Fibroblast of skin of back (primary cell): Measurements from ENCODE around the gene GRAP.
A peak's percentile ranks its signal among the peaks of the same experiment; 100 is the strongest.

Experiments used
- DNase-seq: peaks from one replicate; pipeline ENCODE4 v3.0.0-alpha.2; 2013

Gene GRAP

DNA sequence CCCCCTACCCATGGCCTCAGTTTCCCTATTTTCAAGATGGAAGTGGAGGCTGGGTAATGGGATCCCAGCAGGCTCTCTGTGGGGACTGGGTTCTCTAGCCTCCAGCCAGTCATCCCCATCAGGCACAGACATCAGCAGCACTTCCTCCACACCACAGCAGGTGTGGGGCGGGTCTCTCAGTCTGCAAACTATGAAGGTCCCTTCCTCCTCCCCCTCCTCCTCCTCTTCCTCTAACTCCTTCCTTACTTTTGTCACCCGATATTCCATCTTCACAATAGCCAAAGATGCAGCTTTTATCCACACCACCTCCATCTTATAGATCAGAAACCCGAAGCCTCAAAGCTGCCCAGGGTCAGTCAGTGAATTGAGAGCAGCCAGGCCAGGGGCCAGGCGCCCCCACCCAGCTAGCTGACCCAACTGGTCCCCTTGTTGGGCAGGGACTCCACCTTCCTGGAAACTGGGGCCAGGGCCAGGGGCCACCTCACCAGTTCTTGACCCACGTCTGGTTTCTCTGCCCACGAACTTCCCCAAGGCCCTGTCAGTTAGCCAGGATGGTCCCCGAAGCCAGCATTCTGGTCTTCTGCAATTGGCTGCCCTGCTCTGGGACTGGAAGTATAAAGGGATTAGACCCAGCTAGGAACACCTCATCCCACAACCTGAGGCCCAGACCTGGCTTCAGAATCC, 44.7 kb downstream of the GRAP start:
- no peak for DNase-seq

DNA sequence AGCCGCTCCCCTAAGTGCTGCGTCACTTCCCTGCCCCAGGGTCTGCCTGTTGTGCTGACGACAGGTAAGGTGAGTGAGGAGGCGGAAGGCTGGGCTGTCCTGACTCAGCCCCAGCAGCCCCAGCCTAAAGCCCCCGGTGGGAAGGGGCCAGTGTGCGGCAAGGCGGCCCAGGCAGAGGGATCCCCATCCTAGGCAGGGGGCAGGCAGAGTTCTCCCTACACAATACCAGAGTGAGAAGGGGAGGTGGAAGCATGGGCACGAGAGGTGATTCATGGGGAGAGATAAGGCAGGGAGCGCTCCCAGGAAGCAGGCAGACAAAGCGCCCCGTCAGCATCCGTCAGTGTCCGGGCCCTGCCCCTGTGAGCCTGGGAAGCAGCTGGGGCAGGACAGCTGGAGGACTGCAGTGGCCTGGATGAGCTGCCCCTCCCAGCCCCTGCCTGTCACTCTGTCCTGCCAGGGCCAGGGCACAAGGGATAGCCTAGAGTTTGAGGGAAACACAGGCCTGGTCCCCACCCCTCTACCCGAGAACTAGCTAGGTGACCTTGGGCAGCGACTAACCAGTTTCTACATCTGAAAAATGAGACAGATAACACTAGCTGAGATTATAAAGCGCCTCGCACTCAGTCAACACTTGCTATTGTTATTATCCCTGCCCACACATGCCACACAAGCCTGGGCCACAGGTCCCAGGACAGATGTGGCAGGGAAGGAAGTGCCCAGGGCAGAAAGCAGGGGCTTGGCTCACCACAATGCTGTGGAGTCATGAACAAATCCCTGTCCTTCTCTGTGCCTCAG, 46.0 kb downstream of the GRAP start:
- peak; percentile 37 for DNase-seq

DNA sequence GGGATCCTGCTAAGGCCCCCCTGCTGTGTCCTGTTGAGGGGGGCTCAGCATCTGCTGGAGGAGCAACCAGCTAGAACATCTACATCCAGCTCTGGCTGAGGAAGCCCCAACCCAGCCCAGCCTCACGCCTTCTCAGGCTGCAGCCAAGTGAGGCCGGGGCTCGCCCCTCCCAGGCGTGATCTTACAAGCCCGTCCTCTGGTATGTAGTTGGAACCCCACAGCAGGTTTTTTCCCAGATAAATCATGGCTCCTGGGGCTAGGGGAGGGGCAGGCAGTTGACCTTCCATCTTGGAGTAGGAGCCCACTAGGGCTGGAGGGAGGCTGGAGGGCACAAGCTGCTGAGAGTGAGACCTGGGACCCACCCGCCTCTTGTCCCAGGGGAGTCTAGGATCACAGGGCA, 46.8 kb downstream of the GRAP start:
- no peak for DNase-seq

DNA sequence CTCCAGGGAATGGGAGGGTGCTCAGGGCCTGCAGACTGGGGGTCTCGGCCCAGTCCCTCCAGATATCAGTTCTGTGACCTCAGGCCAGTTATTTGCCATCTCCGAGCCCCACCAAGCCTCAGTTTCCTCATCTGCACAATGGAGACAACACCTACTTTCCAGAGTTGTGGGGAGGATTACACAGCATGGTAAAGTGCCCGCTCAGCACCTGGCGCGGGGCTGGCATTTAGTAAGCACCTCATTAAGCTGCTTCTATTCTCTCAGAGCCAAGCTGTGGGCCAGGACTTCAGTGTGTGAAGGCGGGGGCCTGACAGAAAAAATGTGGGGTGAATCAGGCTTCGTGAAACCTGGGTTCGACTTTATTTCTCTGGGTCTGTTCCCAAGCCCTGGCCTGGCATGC, 47.4 kb downstream of the GRAP start:
- no peak for DNase-seq

DNA sequence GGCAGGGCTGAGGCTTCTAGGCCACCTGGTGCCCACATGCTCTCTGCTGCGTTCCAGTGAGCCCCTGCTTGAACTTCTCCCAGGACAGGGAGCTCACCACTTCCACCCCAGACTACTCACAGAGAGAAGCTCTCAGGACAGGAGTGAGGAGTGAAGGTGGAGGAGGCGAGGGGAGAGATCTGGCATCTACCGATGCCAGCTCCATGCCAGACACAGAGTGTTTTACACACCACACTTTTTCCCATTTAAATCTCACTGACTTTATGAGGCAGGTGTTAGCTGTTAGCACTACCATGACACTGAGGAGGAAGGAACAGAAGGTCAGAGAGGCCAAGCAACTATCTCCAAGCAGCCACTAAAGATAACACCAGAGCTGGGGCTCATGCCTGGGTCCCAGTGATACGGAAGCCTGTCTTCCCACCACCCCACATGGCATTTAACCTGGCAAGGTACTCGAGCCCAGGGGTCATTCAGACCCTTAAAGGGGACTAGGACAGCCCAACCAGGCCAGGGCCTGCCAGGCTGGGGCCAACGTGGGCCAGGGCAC, 49.0 kb downstream of the GRAP start:
- DNase-seq, result no peak

DNA sequence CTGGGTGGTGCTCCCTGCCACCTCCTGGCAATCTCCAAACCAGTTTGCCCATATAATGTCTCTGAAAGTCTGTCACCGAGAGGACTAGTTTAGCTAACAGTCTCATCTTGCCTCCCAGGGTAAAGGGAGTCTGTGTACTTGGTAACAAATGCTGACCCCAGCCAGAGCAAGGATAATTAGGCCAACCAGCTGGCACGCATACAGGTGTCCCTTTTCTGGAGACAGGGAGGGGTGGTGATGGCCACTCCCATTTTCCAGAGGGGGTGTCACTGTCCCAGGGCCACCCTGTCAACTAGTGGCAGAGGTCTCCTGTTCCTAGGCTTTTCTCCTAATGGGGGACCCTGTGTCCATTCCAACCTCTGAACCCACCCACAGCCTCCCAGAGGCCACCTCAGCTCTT, 50.3 kb downstream of the GRAP start:
- no peak for DNase-seq

DNA sequence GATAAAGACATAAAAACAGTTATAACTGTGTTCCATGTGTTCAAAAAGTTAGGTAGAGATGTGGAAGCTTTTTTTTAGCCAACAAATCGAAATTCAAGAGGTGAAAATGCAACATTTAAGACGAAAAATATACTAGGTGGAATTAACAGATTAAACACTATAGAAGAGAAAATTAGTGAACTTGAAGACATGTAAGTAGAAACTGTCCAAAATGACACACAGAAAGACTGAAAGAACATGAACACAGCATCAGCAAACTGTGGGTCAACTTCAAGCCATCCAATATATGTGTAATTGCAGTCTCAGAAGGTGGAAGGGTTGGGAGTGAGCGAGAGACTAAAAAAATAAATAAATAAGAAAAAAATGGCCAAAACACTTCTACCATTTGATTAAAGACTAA, 51.5 kb downstream of the GRAP start:
- no peak for DNase-seq

DNA sequence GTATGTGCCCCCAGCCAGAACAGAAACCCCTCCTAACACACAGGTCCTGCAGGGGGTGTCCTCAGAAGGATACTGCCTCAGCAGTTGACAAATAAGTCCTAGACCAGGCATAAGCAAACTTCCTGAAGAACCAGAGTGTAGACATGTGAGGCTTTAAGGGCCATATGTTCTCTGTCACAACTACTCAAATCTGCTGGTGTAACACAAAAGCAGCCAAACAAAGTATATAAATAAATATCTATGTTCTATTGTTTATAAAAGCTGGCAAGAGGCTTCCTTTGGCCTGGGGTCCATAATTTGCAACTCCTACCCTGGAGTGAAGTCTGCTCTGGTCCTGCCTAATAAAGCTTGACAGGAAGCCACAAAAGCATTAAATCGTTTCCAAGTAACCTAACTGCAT, 52.1 kb downstream of the GRAP start:
- DNase-seq, result no peak

DNA sequence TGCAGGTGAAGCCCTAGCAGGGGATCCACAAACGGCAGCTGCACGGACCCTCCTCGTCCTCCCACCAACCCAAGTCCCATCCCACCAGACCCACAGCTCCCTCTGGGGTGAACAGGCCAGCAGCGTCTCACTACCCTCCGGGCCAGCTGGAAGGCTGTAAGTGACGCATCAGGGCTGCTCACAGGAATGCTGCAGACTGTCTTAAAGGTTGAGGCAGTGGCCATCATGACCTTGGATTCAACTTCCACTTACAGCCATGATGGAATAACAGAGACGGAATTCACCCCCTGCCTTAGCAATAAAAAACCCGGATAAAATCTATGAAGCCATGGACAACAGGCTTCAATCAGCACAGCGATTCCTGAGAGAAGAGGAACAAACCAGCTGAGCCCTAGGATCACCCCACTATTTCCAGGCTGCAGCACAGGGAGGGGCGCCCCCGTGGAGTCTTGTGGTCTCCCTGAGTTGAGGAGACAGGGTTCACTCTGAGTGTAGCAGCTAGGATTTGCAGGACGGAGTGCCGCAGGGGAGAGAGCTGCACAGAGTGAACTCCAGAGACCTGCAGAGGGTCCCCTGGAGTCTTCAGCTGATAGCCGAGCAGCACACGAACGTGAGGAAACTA, 52.7 kb downstream of the GRAP start:
- peak; percentile 11 for DNase-seq

DNA sequence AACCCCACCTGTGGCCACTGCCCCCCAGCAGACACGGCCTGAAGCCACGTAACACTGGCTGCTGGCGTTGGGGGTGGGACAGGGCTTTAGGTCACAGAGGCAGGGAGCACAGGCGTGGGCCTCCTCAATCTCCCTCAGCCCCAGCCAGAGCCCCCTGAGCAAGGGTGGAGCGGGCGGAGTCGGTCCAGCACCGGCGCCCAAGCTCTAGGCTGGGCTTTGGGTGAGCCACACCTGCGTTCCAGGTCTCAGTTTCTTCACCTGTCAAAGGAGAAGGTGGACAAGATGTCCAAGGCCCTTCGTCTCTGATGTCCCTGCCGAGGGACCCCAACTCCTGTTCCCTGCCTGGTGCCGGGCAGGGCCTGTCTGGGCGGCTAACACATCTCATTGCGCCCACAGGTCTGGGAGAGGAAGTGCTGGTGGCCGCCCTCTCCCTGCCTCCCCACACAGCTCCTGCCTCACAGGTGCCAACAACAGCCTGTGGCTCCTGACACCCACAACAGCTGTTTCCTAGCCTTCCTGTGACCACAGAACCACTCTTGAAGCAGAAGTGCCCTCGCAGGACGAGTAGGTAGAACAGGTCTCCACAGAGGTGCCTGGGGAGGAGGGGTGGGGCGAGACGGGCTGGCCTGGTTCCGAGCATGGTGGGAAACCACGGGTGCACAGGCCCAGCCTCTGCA, 54.2 kb downstream of the GRAP start:
- DNase-seq, result no peak

DNA sequence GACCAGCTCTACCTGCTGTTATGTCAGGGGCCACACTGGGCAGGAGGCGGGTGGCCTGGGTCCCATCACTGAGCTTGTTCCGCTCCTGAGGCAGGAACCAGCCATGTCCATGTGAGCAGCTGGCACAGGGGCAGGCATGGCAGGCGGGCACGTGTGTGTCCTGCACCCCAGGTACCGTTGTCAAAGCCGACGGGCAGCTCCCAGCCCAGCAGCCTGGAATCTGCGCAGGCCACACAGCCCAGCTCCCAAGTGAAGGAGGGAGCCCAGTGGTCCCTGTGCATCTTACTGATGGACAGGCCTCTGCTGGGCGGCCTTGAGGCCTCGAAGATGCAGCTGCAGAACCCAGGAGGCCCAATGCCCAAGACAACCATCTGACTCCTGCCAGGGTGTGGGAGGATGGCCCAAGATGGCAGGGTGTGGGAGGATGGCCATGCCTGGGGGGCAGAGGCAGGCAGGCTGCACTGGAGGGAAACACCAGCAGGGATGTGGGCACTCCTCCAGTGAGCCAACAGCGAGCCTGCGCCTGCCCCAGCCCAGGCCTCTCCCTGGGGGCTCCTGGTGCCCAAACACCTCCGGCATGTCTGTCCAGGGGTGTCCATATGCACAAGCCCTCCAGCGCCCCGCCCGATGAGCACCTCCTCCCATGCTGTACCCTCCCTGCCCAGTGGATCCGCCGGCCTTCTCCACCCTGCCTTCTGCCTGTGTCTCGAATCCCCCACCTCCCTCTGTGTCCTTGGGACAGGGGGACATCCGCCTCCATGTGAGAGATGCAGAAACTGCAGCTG, 55.0 kb downstream of the GRAP start:
- no peak for DNase-seq

DNA sequence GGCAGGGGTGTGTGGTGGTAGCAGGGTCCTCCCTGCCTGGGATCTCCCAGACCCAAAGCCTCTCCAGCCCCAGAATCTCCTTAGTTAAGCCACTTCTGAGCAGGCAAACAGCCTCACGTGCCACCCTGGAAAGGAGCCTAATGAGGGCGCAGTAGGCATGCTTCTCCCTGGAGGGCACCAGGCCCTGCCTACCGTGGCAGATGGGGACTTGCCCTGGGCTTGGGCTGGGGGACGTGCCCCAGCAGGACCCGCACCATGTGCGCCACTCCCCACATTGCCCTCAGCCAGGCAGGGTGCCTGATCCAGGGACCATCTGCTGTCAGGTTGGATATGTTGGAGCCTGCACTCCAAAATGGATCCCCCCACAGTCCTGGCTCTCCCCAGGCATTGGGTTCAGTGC, 56.4 kb downstream of the GRAP start:
- DNase-seq, result no peak

DNA sequence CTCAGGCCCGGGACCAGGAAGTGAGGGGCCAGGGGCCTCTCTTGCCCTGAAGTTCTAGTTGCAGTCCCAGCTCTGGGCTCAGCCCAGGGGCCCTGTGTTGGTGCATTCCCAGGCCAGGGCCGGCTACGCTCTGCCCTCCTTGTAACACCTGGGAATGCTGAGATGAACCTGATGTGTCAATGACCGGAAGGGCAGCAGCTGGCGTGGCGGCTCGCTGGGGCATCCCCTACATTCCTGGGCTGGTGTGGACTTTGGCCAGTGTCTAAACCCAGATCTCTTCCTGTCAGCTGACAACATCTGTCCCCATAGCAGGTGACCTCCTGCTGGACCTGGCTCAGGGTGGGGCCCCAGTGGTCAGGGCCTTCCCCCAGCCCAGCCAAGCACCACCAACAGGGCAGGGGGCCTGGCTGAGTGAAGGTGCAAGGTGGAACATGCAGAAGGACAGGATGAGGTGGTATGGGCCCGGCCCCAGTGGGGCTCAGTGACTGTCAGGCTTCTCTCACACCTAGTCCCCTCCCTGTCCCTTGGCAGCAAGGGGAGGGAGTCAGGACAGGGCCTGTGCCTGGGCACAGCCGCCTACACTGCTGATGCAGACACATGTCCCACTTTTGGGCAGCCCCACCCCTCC, 58.1 kb downstream of the GRAP start:
- no peak for DNase-seq

DNA sequence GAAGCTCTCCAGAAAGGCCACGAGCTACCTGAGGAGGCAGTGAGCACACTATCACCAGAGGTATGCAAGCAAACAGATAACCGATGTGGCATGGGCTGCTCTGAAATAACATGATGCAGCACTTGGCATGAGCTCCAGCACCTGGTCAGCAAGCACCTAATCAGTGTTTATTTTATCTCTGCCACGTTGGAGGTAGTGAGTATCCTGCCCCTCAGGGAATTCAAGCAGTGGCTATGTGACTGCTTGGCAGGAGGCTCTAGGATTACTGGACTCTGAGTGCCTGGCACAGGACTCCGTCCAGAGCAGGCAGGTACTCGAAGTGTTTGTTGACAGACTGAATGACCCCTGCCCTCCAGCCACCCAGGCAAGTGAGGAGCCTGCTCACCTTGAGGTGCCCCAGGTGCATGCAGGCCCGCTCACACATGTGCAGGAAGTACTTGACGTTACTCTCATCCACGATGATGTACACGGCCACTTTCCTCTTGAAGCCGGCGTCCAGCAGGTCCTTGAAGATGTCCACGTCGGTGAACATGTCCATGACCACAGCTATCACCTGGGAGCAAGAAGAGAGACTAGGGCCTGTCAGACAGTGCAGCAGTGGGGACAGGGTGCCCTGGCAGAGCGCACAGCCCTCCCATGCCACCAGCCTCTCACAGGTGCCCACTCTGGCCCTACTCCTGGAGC, 58.8 kb downstream of the GRAP start:
- DNase-seq, result no peak

DNA sequence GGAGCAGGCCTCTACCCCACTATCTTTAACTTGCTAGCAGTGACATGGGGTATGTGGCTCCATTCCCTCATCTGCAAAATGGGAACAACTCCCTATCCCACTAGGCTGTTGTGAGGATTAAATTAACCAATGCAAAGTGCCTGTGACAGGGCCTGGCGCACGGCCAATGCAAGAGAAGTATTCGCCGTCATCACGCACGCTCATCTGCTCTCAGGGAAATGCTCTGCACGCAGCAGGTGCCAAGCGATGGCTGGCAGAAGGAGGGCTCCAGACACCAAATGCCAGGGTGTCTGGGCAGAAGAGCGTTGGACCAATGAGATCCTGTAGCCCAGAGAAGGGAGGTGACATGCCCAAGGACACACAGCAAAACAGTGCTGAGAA, 59.5 kb downstream of the GRAP start:
- no peak for DNase-seq

DNA sequence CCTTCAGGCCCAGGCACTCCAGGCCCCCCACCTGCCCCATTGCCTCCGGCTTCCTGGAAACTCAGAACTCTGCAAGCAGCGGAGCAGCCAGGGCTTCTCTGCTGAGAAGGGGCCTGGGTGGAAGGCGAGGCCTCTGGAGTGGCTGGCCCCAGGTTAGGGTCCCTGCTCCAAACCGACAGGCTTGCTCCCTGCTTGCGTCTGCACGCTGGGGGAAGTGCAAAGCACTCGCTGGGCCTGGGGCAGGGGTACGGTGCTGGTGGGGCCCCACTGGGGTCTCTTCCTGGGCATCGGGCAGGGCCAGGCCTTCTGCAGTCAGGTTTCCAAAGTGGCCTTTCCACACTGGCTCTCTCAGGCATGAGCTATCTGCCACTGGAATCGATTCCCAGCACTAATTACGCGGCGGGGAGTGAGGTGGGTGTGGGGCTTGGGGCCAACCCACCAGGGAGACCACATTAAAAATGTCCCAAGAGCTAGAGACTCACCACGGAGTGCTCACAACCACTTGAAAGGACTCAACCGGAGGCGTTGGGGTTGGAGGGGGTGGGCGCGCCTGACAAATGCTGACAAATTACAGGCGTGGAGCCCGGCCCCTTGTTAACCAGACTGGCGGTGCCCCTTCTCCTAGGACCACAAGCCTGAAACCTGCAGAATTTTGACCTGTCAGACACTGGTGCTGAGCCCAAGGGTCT, 60.1 kb downstream of the GRAP start:
- no peak for DNase-seq

DNA sequence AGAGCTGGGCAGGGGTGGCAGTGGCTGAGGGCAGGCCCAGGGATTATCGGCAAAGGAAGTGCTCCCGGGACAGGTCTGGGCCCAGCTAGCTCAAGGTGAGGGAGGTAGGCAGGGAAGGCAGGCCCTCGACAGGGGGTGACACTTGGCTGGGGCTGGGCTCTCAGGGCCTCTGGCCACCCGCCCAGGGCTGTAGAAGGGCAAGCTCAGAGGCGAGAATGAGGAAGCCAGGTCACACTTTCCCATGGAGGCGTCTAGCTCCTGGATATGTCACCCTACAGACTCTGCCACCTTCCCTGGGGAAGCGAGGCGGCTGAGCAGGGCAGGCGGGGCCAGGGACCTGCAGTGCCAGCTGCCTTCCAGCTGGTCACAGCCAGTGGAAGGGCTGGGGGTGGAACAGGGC, 61.3 kb downstream of the GRAP start:
- no peak for DNase-seq

DNA sequence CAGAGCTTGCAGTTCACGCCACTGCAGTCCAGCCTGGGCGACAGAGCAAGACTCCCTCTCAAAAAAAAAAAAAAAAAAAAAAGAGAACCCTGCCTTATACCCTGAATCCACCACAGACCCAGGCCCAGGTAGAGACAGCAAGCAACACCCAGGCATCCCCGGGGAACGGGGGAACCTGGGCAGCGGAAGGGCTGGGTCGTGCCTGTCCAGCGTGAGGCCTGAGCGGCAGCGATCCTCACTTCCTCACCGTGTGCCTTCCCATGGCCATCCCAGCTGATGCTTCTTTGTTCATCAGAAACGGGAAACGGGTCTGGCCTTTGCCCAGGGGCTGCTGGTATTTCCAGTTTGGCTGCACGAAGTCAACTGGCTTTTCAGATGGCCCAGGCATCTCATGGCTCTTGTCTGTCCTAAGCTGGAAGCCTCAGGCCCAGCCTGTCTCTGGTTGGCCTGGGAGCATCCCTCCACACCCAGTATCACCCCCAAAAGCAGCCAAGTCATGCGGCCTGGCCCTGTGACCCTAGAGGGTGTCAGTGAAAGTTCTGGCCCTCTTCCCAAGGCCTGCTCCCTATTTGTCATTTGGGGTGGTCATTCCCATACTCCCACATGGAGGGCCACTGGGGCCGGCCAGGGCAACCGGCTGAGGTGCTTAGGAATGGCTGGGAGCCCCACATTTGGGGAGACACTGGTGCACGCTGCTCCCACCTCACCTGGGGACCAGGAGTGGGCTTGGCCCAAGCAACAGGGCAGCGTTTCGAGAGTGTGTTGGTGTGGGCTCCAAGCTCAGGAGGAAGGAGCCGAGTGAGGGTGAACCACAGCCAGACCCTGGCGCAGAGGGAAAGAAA, 62.3 kb downstream of the GRAP start:
- DNase-seq, result no peak

DNA sequence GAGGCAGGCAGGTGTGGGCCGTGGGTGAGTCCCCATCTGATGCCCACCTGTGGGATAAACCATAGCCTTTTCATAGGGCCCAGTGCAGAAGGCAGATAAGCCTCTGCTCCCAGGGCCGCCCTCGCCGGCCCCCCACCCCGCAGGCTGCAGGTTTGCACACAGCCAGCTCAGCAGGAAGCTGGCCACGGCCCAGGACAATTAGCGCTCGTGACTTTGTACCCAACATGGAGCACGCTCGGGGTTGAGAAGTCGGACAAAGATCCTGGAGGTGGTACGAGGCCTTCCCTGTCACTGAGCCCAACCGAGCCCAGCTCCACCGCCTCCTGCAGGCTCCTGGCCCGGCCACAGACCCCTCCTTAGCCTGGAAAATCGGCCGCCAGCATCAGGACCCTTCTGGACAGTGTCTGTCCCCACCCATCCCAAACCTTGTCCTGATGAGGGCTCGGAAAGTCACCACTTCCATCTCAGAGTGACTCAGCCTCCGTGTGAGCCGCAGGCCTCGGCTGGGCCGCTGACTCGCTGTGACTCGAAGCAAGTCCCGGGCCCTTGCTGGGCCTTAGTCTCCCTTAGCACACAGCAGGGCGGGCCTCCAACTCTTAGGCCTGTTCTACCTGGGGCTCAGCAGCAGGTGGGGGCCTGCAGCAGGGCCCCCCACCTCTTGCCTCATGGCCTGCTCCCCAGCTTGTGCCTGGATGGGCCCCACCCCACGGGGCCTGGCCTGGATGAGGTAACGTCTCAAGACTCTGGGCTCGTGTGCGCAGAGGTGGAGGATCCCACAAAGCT, 64.9 kb downstream of the GRAP start:
- peak; percentile 84 for DNase-seq
